Astrocyte (in vitro differentiated cells and primary cell): ENCODE data around the gene NSMF.

ENCODE experiments used
- CTCF ChIP-seq: IDR thresholded peaks from 2 replicates; pipeline ENCODE4 v1.5.1; 2011; ENCODE audit warnings: low read depth, mild to moderate bottlenecking, inconsistent platforms, low read length, moderate library complexity; ENCODE audit not compliant: insufficient read depth
- EZH2 ChIP-seq: IDR thresholded peaks from 2 replicates; pipeline ENCODE4 v1.6.1; 2012; ENCODE audit warnings: mild to moderate bottlenecking, low read length, inconsistent platforms; ENCODE audit not compliant: insufficient read depth

- TF ChIP-seq CTCF, result no peak
- no peak for TF ChIP-seq EZH2
Measured at GRCh38 chr9:137405677-137406081, 53.5 kb downstream of the NSMF start.
